Small intestine (tissue), 4 donors: ENCODE measurements around the gene SPRR1A. TPM values are rescaled to one million over a fixed set of nuclear protein-coding genes. Genes with fewer than 3 reads are reported as not detected.

Experiments
- polyA plus RNA-seq, 4 donors: library from polyadenylated mRNA; stranded (reverse) in 3 of 4; unstranded in 1 of 4; fragments of 200-250 nt in 3 of 4; fragments of 120-200 nt in 1 of 4; gene quantifications; one replicate each; pipeline versions ENCODE4 v1.2.1 to v1.2.3, GENCODE V29; 2013
- donor health status: healthy with polysubstance abuse.
- donor health status: Bipolar disorder and iron deficiency.
- donor health status: healthy.

SPRR1A gene
- polyA plus RNA-seq, 4 donors, result not detected

Other genes starting within 250 kb of the SPRR1A start
- not detected for gene KPRP, start 226.1 kb upstream of the SPRR1A start, polyA plus RNA-seq
- not detected for gene LCE1F, start 208.9 kb upstream of the SPRR1A start, polyA plus RNA-seq
- gene LCE1E, start 197.8 kb upstream of the SPRR1A start, polyA plus RNA-seq, result not detected
- gene LCE1D, start 187.4 kb upstream of the SPRR1A start, polyA plus RNA-seq, result not detected
- not detected for gene LCE1C, start 177.4 kb upstream of the SPRR1A start, polyA plus RNA-seq
- gene LCE1B, start 172.1 kb upstream of the SPRR1A start, polyA plus RNA-seq, result not detected
- gene LCE1A, start 156.6 kb upstream of the SPRR1A start, polyA plus RNA-seq, result not detected
- not detected for gene LCE6A, start 141.2 kb upstream of the SPRR1A start, polyA plus RNA-seq
- gene LCE7A, start 124.1 kb upstream of the SPRR1A start, polyA plus RNA-seq, result not detected
- not detected for gene SMCP, start 105.8 kb upstream of the SPRR1A start, polyA plus RNA-seq
- gene IVL, start 75.5 kb upstream of the SPRR1A start, polyA plus RNA-seq, result under 1 TPM in 2 of 4 donors, not detected in 2; 0.03 to 0.45 TPM
- not detected for gene SPRR5, start 36.9 kb upstream of the SPRR1A start, polyA plus RNA-seq
- gene SPRR4, start 13.4 kb upstream of the SPRR1A start, polyA plus RNA-seq, result not detected
- 10 to 100 TPM in 2 of 4 donors, 1 to 10 TPM in 1, not detected in 1; 3.0 to 16.1 (median 10.3) TPM for gene SPRR3, start 17.7 kb downstream of the SPRR1A start, polyA plus RNA-seq
- 1 to 10 TPM in 2 of 4 donors, under 1 TPM in 1, not detected in 1; 0.27 to 3.2 (median 1.6) TPM for gene SPRR1B, start 47.1 kb downstream of the SPRR1A start, polyA plus RNA-seq
- gene SPRR2D, start 57.0 kb downstream of the SPRR1A start, polyA plus RNA-seq, result under 1 TPM in 1 of 4 donors, not detected in 3; 0.49 TPM
- gene SPRR2A, start 73.4 kb downstream of the SPRR1A start, polyA plus RNA-seq, result 1 to 10 TPM in 2 of 4 donors, under 1 TPM in 1, not detected in 1; 0.67 to 2.2 (median 2.0) TPM
- gene SPRR2B, start 87.5 kb downstream of the SPRR1A start, polyA plus RNA-seq, result not detected
- gene SPRR2E, start 110.4 kb downstream of the SPRR1A start, polyA plus RNA-seq, result 1 to 10 TPM in 1 of 4 donors, under 1 TPM in 1, not detected in 2; 0.24 to 2.2 TPM
- gene SPRR2F, start 129.4 kb downstream of the SPRR1A start, polyA plus RNA-seq, result under 1 TPM in 1 of 4 donors, not detected in 3; 0.10 TPM
- not detected for gene SPRR2G, start 166.8 kb downstream of the SPRR1A start, polyA plus RNA-seq
- not detected for gene LELP1, start 219.3 kb downstream of the SPRR1A start, polyA plus RNA-seq
- gene PRR9, start 233.5 kb downstream of the SPRR1A start, polyA plus RNA-seq, result not detected